GM18498 (cell line): Measurements from ENCODE around the gene TMEM250.

Source experiments
- ATAC-seq: cut with Tn5 transposase; IDR thresholded peaks from one replicate; pipeline ENCODE4 v1.9.1; 2021; ENCODE audit warnings: mild to moderate bottlenecking, moderate library complexity; ENCODE audit not compliant: unreplicated experiment

Gene TMEM250

GRCh38 chr9:136084063-136084944 lies 34.4 kb downstream of the TMEM250 start:
- no peak for ATAC-seq

- no peak for ATAC-seq
Measured at GRCh38 chr9:136083558-136084062, 35.1 kb downstream of the TMEM250 start.

GRCh38 chr9:136082496-136083361 lies 35.9 kb downstream of the TMEM250 start:
- no peak for ATAC-seq

GRCh38 chr9:136081826-136082495 lies 36.7 kb downstream of the TMEM250 start:
- ATAC-seq: no peak

- ATAC-seq: no peak
Measured at GRCh38 chr9:136081113-136081825, 37.4 kb downstream of the TMEM250 start.

GRCh38 chr9:136080716-136081112 lies 38.0 kb downstream of the TMEM250 start:
- no peak for ATAC-seq

- no peak for ATAC-seq
Measured at GRCh38 chr9:136079916-136080246, 38.8 kb downstream of the TMEM250 start.

- no peak for ATAC-seq
Measured at GRCh38 chr9:136079211-136079915, 39.3 kb downstream of the TMEM250 start.

GRCh38 chr9:136078498-136079011 lies 40.1 kb downstream of the TMEM250 start:
- ATAC-seq: no peak

GRCh38 chr9:136078024-136078423 lies 40.7 kb downstream of the TMEM250 start:
- no peak for ATAC-seq

- no peak for ATAC-seq
Measured at GRCh38 chr9:136077491-136077890, 41.2 kb downstream of the TMEM250 start.

GRCh38 chr9:136075881-136076678 lies 42.6 kb downstream of the TMEM250 start:
- no peak for ATAC-seq

GRCh38 chr9:136075134-136075841 lies 43.4 kb downstream of the TMEM250 start:
- ATAC-seq: no peak

- ATAC-seq: no peak
Measured at GRCh38 chr9:136074706-136075105, 44.0 kb downstream of the TMEM250 start.
